DMS153 treated with DMSO at 0.1 percent for 48 hours (cell line): ENCODE results near the gene H2BW2.
"Not testable (repeated sequence)": the region's sequence is repeated elsewhere in the genome, so short reads cannot be mapped to it uniquely, and the experiment has no call there.

ENCODE experiments used
- DNase-seq: peaks from one replicate; lab custom pipeline; 2025; ENCODE audit not compliant: unreplicated experiment; lab: John Stamatoyannopoulos, UW

The H2BW2 gene

DNA sequence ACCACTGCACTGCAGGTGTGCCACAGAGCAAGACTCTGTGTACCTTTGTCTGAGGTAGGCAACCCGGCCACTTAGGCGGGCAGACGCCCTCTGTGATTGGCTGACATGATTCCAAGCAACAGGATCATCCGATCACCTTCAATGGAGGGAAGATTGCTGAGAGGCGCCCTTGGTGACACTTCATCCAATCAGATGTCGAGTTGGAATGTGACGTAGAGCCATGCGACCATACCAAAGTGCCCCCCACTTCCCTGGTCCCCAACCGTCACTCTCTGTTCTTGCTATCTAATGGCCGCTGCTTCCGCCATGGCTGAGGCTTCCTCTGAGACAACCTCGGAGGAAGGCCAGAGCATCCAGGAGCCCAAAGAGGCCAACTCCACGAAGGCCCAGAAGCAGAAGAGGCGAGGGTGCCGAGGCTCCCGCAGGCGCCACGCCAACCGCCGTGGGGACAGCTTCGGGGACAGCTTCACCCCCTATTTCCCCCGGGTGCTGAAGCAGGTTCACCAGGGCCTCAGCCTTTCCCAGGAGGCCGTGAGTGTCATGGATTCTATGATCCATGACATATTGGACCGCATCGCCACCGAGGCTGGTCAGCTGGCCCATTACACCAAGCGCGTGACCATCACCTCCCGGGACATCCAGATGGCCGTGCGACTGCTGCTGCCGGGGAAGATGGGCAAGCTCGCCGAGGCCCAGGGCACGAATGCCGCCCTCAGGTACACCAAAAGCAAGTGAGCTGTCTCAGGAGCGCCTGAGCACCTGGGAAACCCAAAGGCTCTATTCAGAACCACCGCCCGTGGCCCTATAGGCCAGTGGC, at the start of gene H2BW2:
Gene H2BW2, plus strand, starts transcription at position 268 of the 817 bp plus-strand sequence. Its CDS starts 39 bp downstream, at position 307.
- no peak for DNase-seq

GRCh38 chrX:103999234-103999633, 40.5 kb upstream of the H2BW2 start:
- DNase-seq = no peak

DNA sequence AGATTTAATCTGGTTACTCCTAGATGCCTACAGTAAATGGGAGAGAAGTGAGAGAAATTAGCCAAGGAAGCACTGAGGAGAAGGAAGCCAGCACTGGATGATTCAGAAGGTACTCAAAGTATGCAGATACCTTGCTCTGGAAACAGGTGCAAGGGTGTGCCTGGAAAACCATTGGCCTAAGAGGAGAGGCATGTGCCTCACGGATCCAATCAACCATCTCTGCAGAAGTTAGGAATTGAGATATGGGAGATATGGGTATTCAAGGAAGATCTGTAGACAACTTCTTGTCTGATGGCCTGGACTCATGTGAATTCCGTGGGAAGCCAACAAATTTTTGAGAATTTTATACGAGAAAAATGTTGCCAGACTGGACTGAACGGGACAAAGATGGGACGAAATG, 30.9 kb upstream of the H2BW2 start:
- no peak for DNase-seq

DNA sequence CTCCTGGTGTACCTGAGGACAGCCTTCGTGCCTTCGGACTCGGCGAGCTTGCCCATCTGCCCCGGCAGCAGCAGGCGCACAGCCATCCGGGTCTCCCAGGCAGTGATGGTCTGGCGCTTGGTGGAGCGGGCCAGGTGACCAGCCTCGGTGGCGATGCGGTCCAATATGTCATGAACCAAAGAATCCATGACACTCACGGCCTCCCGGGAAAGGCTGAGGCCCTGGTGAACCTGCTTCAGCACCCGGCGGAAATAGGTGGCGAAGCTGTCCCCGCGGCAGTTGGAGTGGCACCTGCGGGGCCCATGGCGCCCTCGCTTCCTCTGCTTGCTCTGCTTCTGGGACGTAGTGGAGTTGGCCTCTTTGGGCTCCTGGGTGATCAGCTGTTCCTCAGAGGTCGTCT, 26.6 kb upstream of the H2BW2 start:
- no peak for DNase-seq

DNA sequence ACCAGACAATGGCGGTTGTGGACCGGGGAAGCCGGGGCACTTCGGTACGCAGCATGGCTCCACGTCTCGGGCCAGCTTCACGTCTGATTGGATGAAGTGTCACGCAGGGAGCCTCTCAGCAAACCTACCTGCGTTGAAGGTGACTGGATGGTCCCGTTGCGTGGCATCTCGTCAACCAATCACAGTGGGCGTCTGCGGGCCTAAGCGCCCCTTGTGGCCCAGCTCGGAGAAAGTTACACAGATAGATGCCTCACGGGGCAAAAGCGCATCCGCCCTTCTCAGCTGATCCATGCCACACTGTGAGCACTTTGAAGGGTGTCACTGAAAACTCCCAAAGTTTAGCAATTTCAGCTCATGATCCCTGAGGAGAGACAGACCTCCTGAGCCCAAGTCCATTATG, 26.1 kb upstream of the H2BW2 start, which contains the start of gene H2BW1:
Gene H2BW1, minus strand, starts transcription at position 103 of the 400 bp plus-strand sequence. CDS start 132 bp downstream, outside the sequence.
- DNase-seq = no peak

DNA sequence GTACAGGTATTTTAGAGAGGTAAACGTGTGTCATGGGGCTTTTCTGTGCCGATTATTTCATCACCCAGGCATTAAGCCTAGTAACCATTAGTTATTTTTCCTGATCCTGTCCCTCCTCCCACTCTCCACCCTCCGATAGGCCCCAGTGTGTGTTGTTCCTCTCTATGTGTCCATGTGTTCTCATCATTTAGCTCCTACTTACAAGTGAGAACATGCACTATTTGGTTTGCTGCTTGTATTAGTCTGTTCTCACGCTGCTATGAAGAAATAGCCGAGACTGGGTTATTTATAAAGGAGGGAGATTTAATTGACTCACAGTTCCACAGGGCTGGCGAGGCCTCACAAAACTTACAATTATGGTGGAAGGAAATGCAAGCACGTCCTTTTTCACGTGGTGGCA, 24.2 kb upstream of the H2BW2 start:
- not testable (repeated sequence) for DNase-seq

GRCh38 chrX:104018126-104018525, 21.6 kb upstream of the H2BW2 start:
- no peak for DNase-seq

- no peak for DNase-seq
Measured at GRCh38 chrX:104041003-104041402, 1.2 kb downstream of the H2BW2 start.

DNA sequence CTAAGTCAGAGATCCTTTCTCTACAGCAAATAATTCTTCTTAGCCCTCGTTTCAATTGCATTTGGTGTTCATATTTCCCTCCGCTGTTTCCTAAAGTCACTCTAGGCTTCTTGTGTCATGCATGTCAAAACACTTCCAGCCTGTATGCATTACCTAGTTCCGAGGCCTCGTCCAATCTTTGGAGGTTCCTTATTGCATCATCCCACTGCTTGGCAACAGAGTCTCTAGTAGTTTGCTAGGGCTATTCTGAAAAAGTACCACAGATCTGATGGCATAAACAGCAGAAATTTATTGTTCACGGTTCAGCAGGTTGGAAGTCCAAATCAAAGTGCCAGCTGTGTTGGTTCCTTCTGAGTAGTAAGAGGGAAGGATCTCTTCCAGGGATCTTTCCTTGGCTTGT, 5.9 kb downstream of the H2BW2 start:
- no peak for DNase-seq

DNA sequence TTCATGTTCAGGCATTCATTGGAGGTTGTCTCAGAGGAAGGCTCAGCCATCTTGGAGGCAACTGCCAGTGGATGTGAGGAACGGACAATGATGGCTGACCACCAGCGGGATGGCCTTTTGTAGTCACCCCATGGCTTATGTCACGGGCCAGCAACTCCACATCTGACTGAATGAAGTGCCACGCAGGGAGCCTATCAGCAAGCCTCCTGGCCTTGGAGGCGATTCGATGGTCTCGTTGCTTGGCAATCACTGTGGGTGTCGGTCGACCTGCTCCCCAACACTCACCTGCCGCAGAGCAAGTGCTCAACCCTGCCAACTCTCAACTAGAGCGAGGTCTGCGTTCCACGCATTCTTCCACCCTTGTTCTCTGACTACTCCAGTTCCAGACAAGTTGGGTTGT, 7.4 kb downstream of the H2BW2 start:
- no peak for DNase-seq

DNA sequence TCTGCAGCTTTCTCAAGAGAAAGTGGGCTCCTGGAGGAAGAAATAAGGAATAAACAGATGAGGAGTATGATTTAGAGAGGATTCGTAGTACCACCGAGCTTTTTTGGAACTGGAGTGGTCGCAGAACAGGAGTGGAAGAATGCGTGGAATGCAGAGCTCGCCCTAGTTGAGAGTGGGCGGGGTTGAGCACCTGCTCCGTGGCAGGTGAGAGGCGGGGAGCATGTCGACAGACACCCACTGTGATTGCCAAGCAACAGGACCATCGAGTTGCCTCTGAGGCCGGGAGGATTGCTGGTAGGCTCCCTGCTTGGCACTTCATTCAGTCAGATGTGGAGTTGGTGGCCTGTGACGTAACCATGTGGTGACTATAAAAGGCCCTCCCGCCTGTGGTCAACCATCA, 15.2 kb downstream of the H2BW2 start:
- DNase-seq = not testable (repeated sequence)

DNA sequence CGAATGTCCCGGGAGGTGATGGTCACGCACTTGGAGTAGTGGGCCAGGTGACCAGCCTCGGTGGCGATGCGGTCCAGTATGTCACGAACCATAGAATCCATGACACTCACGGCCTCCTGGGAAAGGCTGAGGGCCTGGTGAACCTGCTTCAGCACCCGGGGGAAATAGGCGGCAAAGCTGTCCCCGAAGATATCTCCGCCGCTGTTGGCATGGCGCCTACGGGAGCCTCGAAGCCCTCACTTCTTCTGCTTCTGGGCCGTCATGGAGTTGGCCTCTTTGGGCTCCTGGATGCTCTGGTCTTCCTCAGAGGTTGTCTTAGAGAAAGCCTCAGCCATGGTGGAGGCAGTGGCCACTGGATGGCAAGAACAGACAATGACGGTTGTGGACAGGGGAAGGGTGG, 22.9 kb downstream of the H2BW2 start:
- not testable (repeated sequence) for DNase-seq

- not testable (repeated sequence) for DNase-seq
Measured at GRCh38 chrX:104075778-104076445, 36.2 kb downstream of the H2BW2 start, which contains the start of gene TMSB15C. TSS of gene TMSB15C (minus strand) at chrX:104076236.

GRCh38 chrX:104077854-104078253, 38.1 kb downstream of the H2BW2 start:
- DNase-seq = not testable (repeated sequence)

GRCh38 chrX:104084063-104084462, 44.3 kb downstream of the H2BW2 start:
- DNase-seq = no peak

DNA sequence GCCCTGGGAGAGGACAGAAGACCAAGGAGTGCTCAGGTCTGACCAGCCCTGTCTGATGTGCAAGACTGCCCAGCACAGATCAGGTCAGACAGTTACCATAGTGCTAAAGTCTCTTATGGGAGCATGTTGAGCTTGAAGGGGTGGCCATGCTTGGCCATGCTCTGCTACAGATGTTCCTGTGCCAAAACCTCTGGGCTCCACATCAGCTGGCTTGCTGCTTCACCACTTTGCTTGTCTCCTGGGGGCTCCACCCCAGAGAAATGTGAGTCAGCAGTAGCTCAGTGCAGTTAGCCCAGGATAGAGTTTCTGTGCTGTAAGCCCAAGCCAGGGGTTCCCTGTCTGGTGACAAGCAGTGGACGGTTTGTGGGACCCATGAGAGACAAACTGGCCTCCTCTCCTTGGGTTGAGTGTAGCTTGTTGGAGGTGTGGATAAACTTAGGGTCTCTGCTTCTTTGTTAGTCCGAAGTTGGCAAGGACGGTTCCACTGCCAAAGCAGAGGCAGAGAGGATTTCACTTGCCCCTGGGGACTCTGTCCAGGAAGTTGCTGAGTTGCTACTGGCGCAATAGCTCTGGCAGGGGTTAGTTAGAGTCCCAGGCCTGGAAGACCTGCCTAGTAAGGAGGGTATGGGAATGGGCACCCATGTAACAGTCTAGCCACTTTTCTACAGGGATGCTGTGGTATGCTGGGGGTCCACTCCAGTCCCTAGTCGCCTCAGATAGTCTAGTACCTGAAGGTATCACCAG, 45.0 kb downstream of the H2BW2 start:
- DNase-seq = no peak

DNA sequence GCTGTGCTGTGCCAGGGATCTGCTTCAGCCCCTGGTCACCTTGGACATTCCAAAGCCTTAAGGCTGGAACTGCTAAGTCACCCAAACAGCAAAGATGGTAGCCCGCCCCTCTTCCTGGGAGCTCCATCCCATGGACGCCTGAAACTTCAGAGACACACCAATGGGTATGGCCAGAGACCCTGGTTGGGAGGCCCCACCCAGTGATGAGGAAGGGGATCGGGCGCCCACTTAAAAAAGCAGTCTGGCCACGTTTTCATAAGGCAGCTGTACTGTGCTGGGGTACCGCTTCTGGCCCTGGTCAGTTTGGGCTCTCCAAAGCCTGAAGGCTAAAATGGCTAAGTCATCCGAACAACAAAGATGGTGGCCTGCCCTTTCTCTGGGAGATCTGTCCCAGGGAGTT, 45.7 kb downstream of the H2BW2 start:
- no peak for DNase-seq

- DNase-seq = no peak
Measured at GRCh38 chrX:104085919-104086318, 46.2 kb downstream of the H2BW2 start.
